WTC11 (cell line): ENCODE results near the gene UBE2M. TPM values are rescaled to one million over a fixed set of nuclear protein-coding genes. Genes with fewer than 3 reads are reported as not detected.
"Not testable (repeated sequence)": the region's sequence is repeated elsewhere in the genome, so short reads cannot be mapped to it uniquely, and the experiment has no call there.

Experiments used
- ATAC-seq: fragments of 200-7000 bp; cut with Tn5 transposase; 2 replicates; pipeline ENCODE4 v1.10.0; 2021; ENCODE audit warnings: mild to moderate bottlenecking, moderate library complexity
- CTCF ChIA-PET: fragments of 300-600 bp; sonication (Branson Sonifier 250); formaldehyde crosslinking; loops from one replicate; lab custom pipeline; 2021; ENCODE audit warnings: antibody characterized with exemption; lab: Charles Lee
- POLR2A ChIA-PET: fragments of 350-600 bp; sonication (Branson Sonifier 250); formaldehyde crosslinking; loops from one replicate; lab custom pipeline; 2021; ENCODE audit warnings: antibody characterized with exemption; lab: Charles Lee
- DNase-seq: peaks from one replicate; pipeline ENCODE4 v3.0.0; 2021; ENCODE audit warnings: low spot score
- H3K27ac Mint-ChIP-seq: 2 replicates; pipeline ENCODE4 v1.8.0; 2021; ENCODE audit warnings: mixed read lengths
- H3K27me3 Mint-ChIP-seq: 2 replicates; pipeline ENCODE4 v1.8.0; 2021; ENCODE audit warnings: low read depth, mild to moderate bottlenecking, moderate library complexity, mixed read lengths
- H3K36me3 Mint-ChIP-seq: 2 replicates; pipeline ENCODE4 v1.8.0; 2021; ENCODE audit warnings: mixed read lengths
- H3K4me1 Mint-ChIP-seq: 2 replicates; pipeline ENCODE4 v1.8.0; 2022; ENCODE audit warnings: mixed read lengths
- H3K4me3 Mint-ChIP-seq: 2 replicates; pipeline ENCODE4 v1.8.0; 2021; ENCODE audit warnings: mild to moderate bottlenecking, moderate library complexity, mixed read lengths
- H3K9me3 Mint-ChIP-seq: 2 replicates; pipeline ENCODE4 v1.8.0; 2021; ENCODE audit warnings: mixed read lengths
- ATF6 ChIP-seq: sonication (generic); formaldehyde crosslinking; IDR thresholded peaks from 2 replicates; pipeline ENCODE4 v1.8.1; 2023; ENCODE audit warnings: mild to moderate bottlenecking, missing genetic modification reagents
- CREM ChIP-seq: sonication (generic); formaldehyde crosslinking; IDR thresholded peaks from 2 replicates; pipeline ENCODE4 v1.8.1; 2022; ENCODE audit warnings: mild to moderate bottlenecking, missing genetic modification reagents, moderate library complexity
- E2F1 ChIP-seq: sonication (generic); formaldehyde crosslinking; IDR thresholded peaks from 2 replicates; pipeline ENCODE4 v1.8.0; 2022; ENCODE audit warnings: mild to moderate bottlenecking, missing genetic modification reagents
- EMX1 ChIP-seq: fragments of 250-450 bp; sonication (Bioruptor Pico); IDR thresholded peaks from 2 replicates; pipeline ENCODE4 v1.8.0; 2021; ENCODE audit warnings: mild to moderate bottlenecking
- ESRRA ChIP-seq: sonication (generic); formaldehyde crosslinking; IDR thresholded peaks from 2 replicates; pipeline ENCODE4 v1.8.1; 2022; ENCODE audit warnings: mild to moderate bottlenecking, missing genetic modification reagents, borderline replicate concordance
- GABPB1 ChIP-seq: sonication (generic); formaldehyde crosslinking; IDR thresholded peaks from 2 replicates; pipeline ENCODE4 v1.8.1; 2023; ENCODE audit warnings: mild to moderate bottlenecking, missing genetic modification reagents
- GTF2I ChIP-seq: fragments of 250-450 bp; sonication (Bioruptor Pico); conservative IDR thresholded peaks from 2 replicates; pipeline ENCODE4 v1.4.0; 2021; ENCODE audit warnings: mild to moderate bottlenecking
- NR1H2 ChIP-seq: sonication (generic); formaldehyde crosslinking; IDR thresholded peaks from 2 replicates; pipeline ENCODE4 v1.9.0; 2021; ENCODE audit warnings: mild to moderate bottlenecking, moderate library complexity, missing genetic modification reagents
- NR2C2 ChIP-seq: sonication (generic); formaldehyde crosslinking; IDR thresholded peaks from 2 replicates; pipeline ENCODE4 v1.8.0; 2022; ENCODE audit warnings: mild to moderate bottlenecking, missing genetic modification reagents
- NR3C1 ChIP-seq: sonication (generic); formaldehyde crosslinking; conservative IDR thresholded peaks from 2 replicates; pipeline ENCODE4 v1.8.1; 2023; ENCODE audit warnings: low read depth, mild to moderate bottlenecking, missing genetic modification reagents
- SOX15 ChIP-seq: fragments of 250-450 bp; sonication (Bioruptor Pico); IDR thresholded peaks from 2 replicates; pipeline ENCODE4 v1.9.0; 2021; ENCODE audit warnings: mild to moderate bottlenecking
- STAT6 ChIP-seq: sonication (generic); formaldehyde crosslinking; conservative IDR thresholded peaks from 2 replicates; pipeline ENCODE4 v1.8.1; 2023; ENCODE audit warnings: mild to moderate bottlenecking, low read depth, missing genetic modification reagents, moderate library complexity
- TCF7 ChIP-seq: sonication (generic); formaldehyde crosslinking; IDR thresholded peaks from 2 replicates; pipeline ENCODE4 v1.8.0; 2022; ENCODE audit warnings: mild to moderate bottlenecking, low read depth, missing genetic modification reagents, moderate library complexity
- ZNF138 ChIP-seq: sonication (generic); formaldehyde crosslinking; conservative IDR thresholded peaks from 2 replicates; pipeline ENCODE4 v1.8.1; 2022; ENCODE audit warnings: mild to moderate bottlenecking, moderate library complexity, missing genetic modification reagents
- ZNF263 ChIP-seq: sonication (generic); formaldehyde crosslinking; IDR thresholded peaks from 2 replicates; pipeline ENCODE4 v1.8.1; 2022; ENCODE audit warnings: low read depth, mild to moderate bottlenecking, moderate library complexity, missing genetic modification reagents
- ZNF425 ChIP-seq: fragments of 250-450 bp; sonication (Bioruptor Pico); conservative IDR thresholded peaks from 2 replicates; pipeline ENCODE4 v1.9.0; 2021; ENCODE audit warnings: mild to moderate bottlenecking
- total RNA-seq: library from RNA; stranded (reverse); gene quantifications from 3 replicates; pipeline ENCODE4 v1.2.3, GENCODE V29; 2021

UBE2M gene
- total RNA-seq, 1 experiment from 2014 or later: 105 TPM

GRCh38 chr19:58543826-58544590, 14.4 kb downstream of the UBE2M start, which contains the start of gene TRIM28 (continued):
- TF ChIP-seq TCF7 (CRISPR knock-in tag) (peak; percentile 55; the same call in 1 of the 2 replicates), ZNF425 (CRISPR knock-in tag) (no peak), NR3C1 (CRISPR knock-in tag) (no peak), ESRRA (no peak), CREM (CRISPR knock-in tag) (peak; percentile 87), SOX15 (CRISPR knock-in tag) (no peak), E2F1 (no peak), NR1H2 (CRISPR knock-in tag) (no peak), EMX1 (CRISPR knock-in tag) (no peak), NR2C2 (CRISPR knock-in tag) (no peak), GABPB1 (CRISPR knock-in tag) (0 out of 2 replicates have a peak, but pooled peaks have one; percentile 30), GTF2I (no peak), ATF6 (CRISPR knock-in tag) (no peak), ZNF138 (CRISPR knock-in tag) (no peak), ZNF263 (CRISPR knock-in tag) (no peak), STAT6 (CRISPR knock-in tag) (no peak)

- ChIA-PET CTCF (interaction anchor here (0.6 to 5.9 kb wide), 3 partner anchors 24 to 324 kb away, joined by 4 to 60 read pairs (median 17); partner anchors contain the start of gene ZBTB45), POLR2A (interaction anchor here (1.5 to 3.2 kb wide), 4 partner anchors 11 to 23 kb away, joined by 12 to 30 read pairs (median 20); partner anchors contain the start of genes CHMP2A, UBE2M and ZBTB45)
- DNase-seq, H3K9me3 Mint-ChIP-seq, ATAC-seq, H3K27ac Mint-ChIP-seq: not testable (repeated sequence)
- peaks cover 28% of the 10 kb centered on the region for H3K36me3 Mint-ChIP-seq
- H3K4me3 Mint-ChIP-seq: peak overlapping the region; percentile 30
- H3K27me3 Mint-ChIP-seq: peaks cover 49% of the 10 kb centered on the region
- peaks cover 22% of the 10 kb centered on the region for H3K4me1 Mint-ChIP-seq
Observed at GRCh38 chr19:58542641-58543372, 15.6 kb downstream of the UBE2M start.

- not testable (repeated sequence) for H3K4me3 Mint-ChIP-seq, ATAC-seq, DNase-seq, H3K27ac Mint-ChIP-seq, H3K9me3 Mint-ChIP-seq, H3K36me3 Mint-ChIP-seq
- H3K27me3 Mint-ChIP-seq: peaks cover 51% of the 10 kb centered on the region
- ChIA-PET CTCF (interaction anchor here (2.2 kb wide), 1 partner anchor 19 kb away, joined by 21 read pairs; the partner anchor contains the start of gene ZBTB45), POLR2A (interaction anchor here (1.5 kb wide), 1 partner anchor 19 kb away, joined by 15 read pairs; the partner anchor contains the start of gene ZBTB45)
- peaks cover 12% of the 10 kb centered on the region for H3K4me1 Mint-ChIP-seq
Observed at GRCh38 chr19:58539169-58539559, 19.2 kb downstream of the UBE2M start.
